ENCODE results near the gene FTO. TPM values are rescaled to one million over a fixed set of nuclear protein-coding genes. Genes with fewer than 3 reads are reported as not detected.

The FTO gene
- total and polyA plus RNA-seq, 2 of the 13 experiments (the other 11 are each of a cell fraction or from before 2014, with no cell fraction given): 41.6 to 55.8 TPM

DNA sequence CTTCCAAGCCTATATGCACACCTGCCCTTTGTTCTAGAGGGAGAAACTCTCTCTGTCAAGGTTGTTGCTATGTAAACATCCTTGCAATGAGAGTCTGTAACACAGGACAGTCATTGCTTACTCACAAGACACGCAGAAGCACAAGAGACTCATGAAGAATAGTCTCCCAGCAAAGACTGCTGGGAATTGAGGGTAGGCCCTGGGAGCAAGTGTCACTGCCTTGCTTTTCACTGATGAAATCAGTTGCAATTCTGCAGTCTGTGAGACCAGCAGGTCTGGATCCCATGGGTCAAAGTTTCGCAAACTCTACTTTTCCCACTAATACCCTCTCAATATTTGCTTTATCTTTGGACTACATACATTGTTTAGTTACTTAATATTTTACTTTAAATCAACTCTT, 177.4 kb downstream of the FTO start (continued):
- TF ChIP-seq HOMEZ (CRISPR knock-in tag; IDR thresholded peaks at IDR 0.05; ENCODE audit: low read depth) (peak; percentile 93), ZNF781 (CRISPR knock-in tag; IDR thresholded peaks at IDR 0.05; ENCODE audit: borderline replicate concordance, not compliant biosample characterization) (peak; percentile 39), ATF7-NPFF (CRISPR knock-in tag; IDR thresholded peaks at IDR 0.05; ENCODE audit: low read depth) (no peak), ZNF17 (CRISPR knock-in tag; IDR thresholded peaks at IDR 0.05) (no peak), ZNF468 (CRISPR knock-in tag; IDR thresholded peaks at IDR 0.05) (no peak), HNRNPLL (IDR thresholded peaks at IDR 0.05; ENCODE audit: low read depth, low read length, poor library complexity, severe bottlenecking) (no peak), THAP11 (CRISPR knock-in tag; IDR thresholded peaks at IDR 0.05) (peak; percentile 89), ZNF354B (CRISPR knock-in tag; IDR thresholded peaks at IDR 0.05) (no peak), SMAD1 (CRISPR knock-in tag; IDR thresholded peaks at IDR 0.05; ENCODE audit: borderline replicate concordance, low read depth) (no peak), MTA1 (CRISPR knock-in tag; IDR thresholded peaks at IDR 0.05; ENCODE audit: borderline replicate concordance) (no peak), NAIF1 (CRISPR knock-in tag; IDR thresholded peaks at IDR 0.05; ENCODE audit: borderline replicate concordance) (no peak), CCDC6 (CRISPR knock-in tag; IDR thresholded peaks at IDR 0.05) (no peak), ZNF12 (CRISPR knock-in tag; IDR thresholded peaks at IDR 0.05) (peak; percentile 92), IKZF5 (CRISPR knock-in tag; IDR thresholded peaks at IDR 0.05) (peak; percentile 88), KLF13 (CRISPR knock-in tag; IDR thresholded peaks at IDR 0.05) (no peak), ZNF225 (CRISPR knock-in tag; IDR thresholded peaks at IDR 0.05) (no peak), REPIN1 (CRISPR knock-in tag; IDR thresholded peaks at IDR 0.05; ENCODE audit: borderline replicate concordance, low read depth) (0 out of 2 replicates have a peak, but pooled peaks have one; percentile 82), ZNF788 (CRISPR knock-in tag; IDR thresholded peaks at IDR 0.05; ENCODE audit: borderline replicate concordance) (peak; percentile 56; the same call in 1 of the 2 replicates), FOXA1 (IDR thresholded peaks at IDR 0.05) (no peak), FOXA1 (CRISPR knock-in tag; IDR thresholded peaks at IDR 0.05) (peak; percentile 57; the same call in 1 of the 2 replicates), ZNF513 (CRISPR knock-in tag; conservative IDR thresholded peaks at IDR 0.05) (no peak), MIXL1 (CRISPR knock-in tag; IDR thresholded peaks at IDR 0.05) (0 out of 2 replicates have a peak, but pooled peaks have one; percentile 25)
- TF ChIP-seq, protein P1, sequence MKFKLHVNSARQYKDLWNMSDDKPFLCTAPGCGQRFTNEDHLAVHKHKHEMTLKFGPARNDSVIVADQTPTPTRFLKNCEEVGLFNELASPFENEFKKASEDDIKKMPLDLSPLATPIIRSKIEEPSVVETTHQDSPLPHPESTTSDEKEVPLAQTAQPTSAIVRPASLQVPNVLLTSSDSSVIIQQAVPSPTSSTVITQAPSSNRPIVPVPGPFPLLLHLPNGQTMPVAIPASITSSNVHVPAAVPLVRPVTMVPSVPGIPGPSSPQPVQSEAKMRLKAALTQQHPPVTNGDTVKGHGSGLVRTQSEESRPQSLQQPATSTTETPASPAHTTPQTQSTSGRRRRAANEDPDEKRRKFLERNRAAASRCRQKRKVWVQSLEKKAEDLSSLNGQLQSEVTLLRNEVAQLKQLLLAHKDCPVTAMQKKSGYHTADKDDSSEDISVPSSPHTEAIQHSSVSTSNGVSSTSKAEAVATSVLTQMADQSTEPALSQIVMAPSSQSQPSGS (CRISPR knock-in tag; IDR thresholded peaks at IDR 0.05): peak; percentile 85
- TF ChIP-seq, protein P2, sequence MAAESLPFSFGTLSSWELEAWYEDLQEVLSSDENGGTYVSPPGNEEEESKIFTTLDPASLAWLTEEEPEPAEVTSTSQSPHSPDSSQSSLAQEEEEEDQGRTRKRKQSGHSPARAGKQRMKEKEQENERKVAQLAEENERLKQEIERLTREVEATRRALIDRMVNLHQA (CRISPR knock-in tag; IDR thresholded peaks at IDR 0.05): peak; percentile 100
